Mesodermal cell (in vitro differentiated cells): ENCODE results near the gene UROC1.

Experiments used
- H3K27ac ChIP-seq: 2 replicates; pipeline ENCODE4 v1.7.0; 2013; ENCODE audit warnings: mild to moderate bottlenecking, low read depth, low read length, moderate library complexity; ENCODE audit not compliant: severe bottlenecking
- H3K36me3 ChIP-seq: 2 replicates; pipeline ENCODE4 v1.7.1; 2013; ENCODE audit warnings: mild to moderate bottlenecking, low read length, moderate library complexity; ENCODE audit not compliant: control insufficient read depth, insufficient read depth
- H3K4me1 ChIP-seq: one replicate; pipeline ENCODE4 v1.7.1; 2013; ENCODE audit warnings: mild to moderate bottlenecking, low read length; ENCODE audit not compliant: insufficient read depth, control insufficient read depth, poor library complexity, severe bottlenecking
- H3K4me3 ChIP-seq: 2 replicates; pipeline ENCODE4 v1.7.0; 2013; ENCODE audit warnings: low read length, control low read depth, mild to moderate bottlenecking; ENCODE audit not compliant: insufficient read depth, poor library complexity, severe bottlenecking; ENCODE audit errors: extremely low read depth
- H3K9me3 ChIP-seq: 2 replicates; pipeline ENCODE4 v1.7.1; 2013; ENCODE audit warnings: mild to moderate bottlenecking, low read length, moderate library complexity; ENCODE audit not compliant: control insufficient read depth
- WGBS, 2 experiments: methylation state at CpG; one replicate each; pipeline ENCODE4 v1.1.5; 2013; ENCODE audit warnings: missing lambda C conversion rate in 2 of 2; ENCODE audit not compliant: insufficient coverage in 2 of 2; 5-methylcytosine and 5-hydroxymethylcytosine counted together

Gene UROC1

DNA sequence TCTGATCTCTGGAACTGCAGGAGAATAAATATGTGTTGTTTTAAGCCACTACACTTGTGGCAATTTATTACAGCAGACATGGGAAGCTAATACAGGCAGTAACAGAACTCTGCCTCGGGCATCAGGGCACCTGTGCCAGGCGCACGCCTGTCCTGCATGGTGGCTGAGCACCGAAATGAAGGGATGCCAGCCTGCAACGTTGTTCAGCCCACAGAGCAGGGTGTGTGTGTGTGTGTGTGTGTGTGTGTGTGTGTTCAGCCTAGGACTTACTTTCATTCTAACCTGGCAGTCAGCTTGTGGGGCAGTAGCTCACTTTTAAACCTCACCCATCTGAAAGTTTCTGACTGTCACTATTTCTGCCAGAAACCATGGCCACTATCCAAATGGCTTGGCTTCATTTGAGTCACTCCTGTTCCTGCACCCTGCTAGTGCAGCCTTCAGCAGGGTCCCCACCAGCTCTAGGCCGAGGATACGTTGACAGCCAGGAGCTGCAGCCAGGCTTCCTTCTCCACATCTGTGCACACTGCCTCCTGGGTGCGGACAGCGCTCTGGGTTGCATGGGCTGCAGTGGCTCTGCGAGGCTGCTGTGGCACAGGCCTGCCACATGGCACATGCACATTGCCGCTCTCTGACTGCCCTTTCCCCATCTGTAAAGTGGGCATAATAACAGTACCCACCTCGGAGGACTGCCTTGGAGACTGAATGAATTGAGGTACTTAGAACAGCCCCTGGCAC, 4.5 kb downstream of the UROC1 start:
- Histone ChIP-seq H3K27ac (no peak overlapping the region), H3K36me3 (no peaks in the 10 kb centered on the region), H3K9me3 (no peaks in the 10 kb centered on the region), H3K4me3 (no peak overlapping the region), H3K4me1 (peaks cover 3% of the 10 kb centered on the region)
- 84 to 89% methylated on average over 8 to 11 of the region's 12 CpGs for WGBS, 2 experiments

- 89 to 97% methylated on average over 4 to 6 of the region's 7 CpGs for WGBS, 2 experiments
- H3K27ac ChIP-seq: no peak overlapping the region
- no peaks in the 10 kb centered on the region for H3K36me3 ChIP-seq
- H3K9me3 ChIP-seq: no peaks in the 10 kb centered on the region
- no peak overlapping the region for H3K4me3 ChIP-seq
- H3K4me1 ChIP-seq: peaks cover 3% of the 10 kb centered on the region
Observed at GRCh38 chr3:126512026-126512425, 5.5 kb downstream of the UROC1 start.

GRCh38 chr3:126511291-126511690, 6.3 kb downstream of the UROC1 start:
- H3K4me3 ChIP-seq: no peak overlapping the region
- no peak overlapping the region for H3K27ac ChIP-seq
- no peaks in the 10 kb centered on the region for H3K9me3 ChIP-seq
- H3K36me3 ChIP-seq: no peaks in the 10 kb centered on the region
- WGBS, 2 experiments: 76 to 96% methylated on average over 2 to 6 of the region's 7 CpGs
- H3K4me1 ChIP-seq: peaks cover 3% of the 10 kb centered on the region

GRCh38 chr3:126510308-126510910, 7.2 kb downstream of the UROC1 start:
- H3K9me3 ChIP-seq: no peaks in the 10 kb centered on the region
- peaks cover 3% of the 10 kb centered on the region for H3K4me1 ChIP-seq
- no peak overlapping the region for H3K4me3 ChIP-seq
- WGBS, 2 experiments: 90 to 91% methylated on average over 20 to 22 of the region's 22 CpGs
- no peak overlapping the region for H3K27ac ChIP-seq
- no peaks in the 10 kb centered on the region for H3K36me3 ChIP-seq

- 87 to 92% methylated on average over 16 of the region's 18 CpGs for WGBS, 2 experiments
- Histone ChIP-seq H3K9me3 (no peaks in the 10 kb centered on the region), H3K36me3 (no peaks in the 10 kb centered on the region), H3K4me3 (no peak overlapping the region), H3K27ac (no peak overlapping the region), H3K4me1 (peaks cover 3% of the 10 kb centered on the region)
Observed at GRCh38 chr3:126509597-126510307, 7.8 kb downstream of the UROC1 start.

DNA sequence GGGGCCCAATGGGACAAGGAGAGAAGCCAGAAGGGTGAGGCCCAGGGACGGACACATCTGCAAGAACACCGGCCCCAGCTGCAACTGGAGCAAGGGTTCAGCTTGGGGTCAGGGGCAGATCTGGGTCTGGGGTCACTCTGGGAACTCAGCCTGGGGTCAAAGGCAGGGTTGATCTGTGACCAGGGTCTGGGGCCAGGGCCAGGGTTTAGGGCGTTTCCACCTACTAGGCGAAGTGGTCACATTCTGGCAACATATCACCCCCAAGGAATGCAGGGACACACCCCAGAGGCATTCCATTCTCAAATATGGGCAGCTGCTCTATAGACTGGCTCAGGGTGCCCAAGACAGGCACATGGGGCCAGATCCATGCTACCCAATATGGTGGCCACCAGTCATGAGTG, 9.0 kb downstream of the UROC1 start:
- WGBS, 2 experiments: 88 to 97% methylated on average over 4 of the region's 4 CpGs
- Histone ChIP-seq H3K9me3 (no peaks in the 10 kb centered on the region), H3K27ac (no peak overlapping the region), H3K36me3 (no peaks in the 10 kb centered on the region), H3K4me3 (no peak overlapping the region), H3K4me1 (peaks cover 3% of the 10 kb centered on the region)

- no peaks in the 10 kb centered on the region for H3K36me3 ChIP-seq
- H3K4me1 ChIP-seq: peaks cover 3% of the 10 kb centered on the region
- 90 to 95% methylated on average over 7 to 9 of the region's 9 CpGs for WGBS, 2 experiments
- no peaks in the 10 kb centered on the region for H3K9me3 ChIP-seq
- no peak overlapping the region for H3K4me3 ChIP-seq
- H3K27ac ChIP-seq: no peak overlapping the region
Observed at GRCh38 chr3:126507886-126508285, 9.7 kb downstream of the UROC1 start.

- H3K4me3 ChIP-seq: no peak overlapping the region
- no peak overlapping the region for H3K27ac ChIP-seq
- no peaks in the 10 kb centered on the region for H3K9me3 ChIP-seq
- H3K36me3 ChIP-seq: no peaks in the 10 kb centered on the region
- no peaks in the 10 kb centered on the region for H3K4me1 ChIP-seq
- 91 to 93% methylated on average over 6 to 10 of the region's 10 CpGs for WGBS, 2 experiments
Observed at GRCh38 chr3:126503701-126504100, 13.9 kb downstream of the UROC1 start.

DNA sequence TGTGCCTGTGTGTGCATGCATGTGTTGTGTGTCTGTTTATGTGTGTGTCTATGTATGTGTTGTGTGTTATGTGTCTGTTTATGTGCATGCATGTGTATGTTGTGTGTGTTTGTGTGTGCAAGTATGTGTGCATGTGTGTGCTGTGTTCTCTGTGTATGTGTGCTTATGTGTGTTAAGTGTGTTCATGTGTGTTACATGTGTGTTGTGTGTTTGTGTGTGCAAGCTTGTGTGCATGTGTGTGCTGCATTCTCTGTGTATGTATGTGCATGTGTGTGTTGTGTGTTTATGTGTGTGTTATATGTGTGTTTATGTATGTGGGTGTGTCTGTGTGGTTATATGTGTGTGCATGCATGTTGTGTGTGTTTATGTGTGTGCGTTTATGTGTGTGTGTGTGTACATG, 14.9 kb downstream of the UROC1 start:
- H3K4me3 ChIP-seq: no peak overlapping the region
- WGBS, 2 experiments: 67% methylated on average over 1 of the region's 1 CpG; no CpG with 5 or more reads in 1 of the 2 experiments

GRCh38 chr3:126501736-126502135, 15.8 kb downstream of the UROC1 start:
- WGBS, 2 experiments: 59 to 64% methylated on average over 2 to 5 of the region's 7 CpGs

More for the DNA sequence above, 14.9 kb downstream of the UROC1 start:
- no peaks in the 10 kb centered on the region for H3K36me3 ChIP-seq
- H3K9me3 ChIP-seq: no peaks in the 10 kb centered on the region
- no peak overlapping the region for H3K27ac ChIP-seq
- H3K4me1 ChIP-seq: no peaks in the 10 kb centered on the region

More at GRCh38 chr3:126501736-126502135, 15.8 kb downstream of the UROC1 start:
- Histone ChIP-seq H3K4me3 (no peak overlapping the region), H3K4me1 (no peaks in the 10 kb centered on the region), H3K27ac (no peak overlapping the region), H3K9me3 (no peaks in the 10 kb centered on the region), H3K36me3 (no peaks in the 10 kb centered on the region)
